Peyer's patch (tissue), 4 donors: ENCODE measurements around the gene ARHGEF33.

ENCODE experiments used
- CTCF ChIP-seq, 6 experiments: fragments of 450-650 bp in 4 of 6; fragments of 200-600 bp in 2 of 6; sonication (generic) in 1 of 6; IDR thresholded peaks; one replicate each; pipeline ENCODE4 v1.5.1; 2017 to 2019; ENCODE audit warnings: antibody characterized with exemption in 6 of 6, mild to moderate bottlenecking in 3 of 6, moderate library complexity in 1 of 6
- POLR2A ChIP-seq, 2 donors: fragments of 450-650 bp; IDR thresholded peaks; one replicate each; pipeline ENCODE4 v1.5.1; 2017; ENCODE audit warnings: antibody characterized with exemption in 2 of 2, mild to moderate bottlenecking in 2 of 2, moderate library complexity in 2 of 2

- TF ChIP-seq CTCF (IDR thresholded peaks at IDR 0.05): no peak
- TF ChIP-seq POLR2A (IDR thresholded peaks at IDR 0.05): no peak
These were observed 51.1 kb downstream of the ARHGEF33 start for GRCh38 chr2:38940746-38941145.
